Stimulated activated CD4-positive, alpha-beta T cell treated with anti-CD3 and anti-CD28 coated beads, Interleukin-2, amount 100 ng/mL, for 24 hours (primary cell): ENCODE data around the gene HOXA5.

Experiments
- DNase-seq, 2 donors: peaks; one replicate each; pipeline ENCODE4 v3.0.0-alpha.2; 2020

Gene HOXA5

DNA sequence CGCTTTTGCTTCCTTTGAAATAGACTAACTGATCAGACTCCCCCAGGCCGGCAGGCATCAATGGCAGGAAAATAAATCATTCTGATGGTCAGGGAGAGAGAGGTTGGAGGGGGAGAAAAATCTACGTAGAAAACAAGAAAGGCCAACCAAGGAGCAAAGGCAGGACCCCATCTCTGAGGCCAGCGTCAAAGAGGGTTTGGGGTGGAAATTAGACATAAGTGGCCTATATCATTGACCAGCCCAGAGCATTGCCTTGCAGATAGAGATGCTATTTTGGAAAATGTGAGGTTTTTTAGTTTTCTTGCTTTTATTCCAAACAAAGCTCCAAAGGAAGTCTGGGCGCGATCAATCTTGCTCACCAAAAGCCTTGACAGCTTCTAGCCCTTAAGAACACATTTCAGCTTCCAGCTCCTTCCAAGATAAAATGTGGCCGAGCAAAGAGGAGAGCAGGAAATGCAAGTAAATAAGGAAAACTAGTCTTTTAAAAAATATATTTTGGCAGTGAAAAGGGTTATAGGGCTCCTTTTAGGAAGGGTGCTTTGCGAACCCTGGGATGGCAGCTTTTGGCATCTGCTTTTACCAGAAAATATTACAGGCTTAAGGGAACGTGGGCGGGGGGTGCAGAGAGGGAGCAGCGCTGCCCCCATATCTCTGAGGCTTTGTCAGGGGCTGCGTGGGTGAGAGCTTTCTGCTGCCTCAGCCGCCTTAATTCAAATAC, 39.0 kb downstream of the HOXA5 start:
- no peak for DNase-seq

DNA sequence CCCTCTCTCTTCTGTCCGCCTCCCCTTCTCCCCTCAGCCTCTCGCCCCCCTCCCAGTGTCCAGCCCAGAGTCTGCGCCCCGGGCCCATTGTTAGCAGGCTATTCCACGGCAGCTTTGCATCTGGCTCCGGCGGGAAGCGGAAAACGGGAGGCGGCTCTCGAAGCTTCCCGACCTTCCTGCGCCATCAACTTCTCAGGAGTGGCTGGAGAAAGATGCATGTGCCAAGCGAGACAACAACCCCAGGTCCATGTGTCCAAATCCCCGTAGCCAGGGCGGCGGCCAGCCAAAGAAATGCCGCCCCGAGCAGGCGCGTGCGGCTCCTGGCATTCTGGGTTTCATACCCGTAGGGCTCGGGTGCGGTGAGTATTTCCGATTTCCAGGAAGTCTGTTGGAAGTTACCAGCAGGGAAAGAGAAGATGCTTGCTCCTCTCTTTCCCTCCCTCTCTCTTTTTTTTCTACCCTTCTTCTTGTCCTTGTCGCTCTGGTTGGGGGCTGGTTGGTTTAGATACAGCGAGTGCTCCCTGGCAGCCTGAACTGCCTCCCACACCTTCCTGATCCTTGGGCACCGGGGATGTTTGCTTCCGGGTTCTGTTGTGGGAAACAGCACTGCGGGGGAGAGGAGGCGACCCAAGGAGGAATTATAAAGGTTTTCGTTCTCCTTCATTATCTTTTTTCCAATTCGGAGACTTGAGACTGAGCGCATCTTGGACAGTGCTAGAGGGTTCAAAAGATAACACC, 39.8 kb downstream of the HOXA5 start:
- DNase-seq = no peak

- DNase-seq = no peak
Observed at GRCh38 chr7:27102581-27103442, 40.7 kb downstream of the HOXA5 start, which contains the start of gene HOXA2. Gene HOXA2 (minus strand): TSS chr7:27102683. CDS start chr7:27102500, 183 bp downstream.

DNA sequence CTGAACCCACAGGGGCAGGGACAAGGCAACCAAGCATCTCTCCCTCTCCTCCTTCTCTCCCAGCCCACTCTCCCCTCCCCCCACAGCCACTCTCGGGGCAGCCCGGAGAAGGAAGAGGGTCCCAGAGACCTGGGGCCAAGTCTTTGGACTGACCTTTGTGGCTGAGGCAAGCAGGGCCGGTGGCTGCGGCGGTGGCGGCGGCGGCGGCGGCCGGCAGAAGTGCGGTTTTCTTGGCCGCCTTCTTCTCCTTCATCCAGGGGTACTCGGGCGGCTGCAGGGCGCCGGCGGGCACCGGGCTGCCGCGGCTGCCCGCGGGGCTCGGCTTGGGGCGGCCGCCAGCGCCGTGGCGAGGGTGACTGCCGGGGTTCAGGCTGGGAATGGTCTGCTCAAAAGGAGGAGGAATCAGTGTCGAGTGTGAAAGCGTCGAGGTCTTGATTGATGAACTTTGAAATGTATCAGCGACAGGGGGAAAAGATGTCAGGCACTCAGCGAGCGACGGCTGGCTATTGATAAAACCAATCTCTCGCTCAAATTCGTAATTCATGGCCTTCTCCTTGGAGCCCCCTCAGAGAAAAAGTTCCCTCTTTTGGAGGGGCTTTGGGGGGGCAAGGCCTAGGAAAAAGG, 41.4 kb downstream of the HOXA5 start:
- no peak for DNase-seq

DNA sequence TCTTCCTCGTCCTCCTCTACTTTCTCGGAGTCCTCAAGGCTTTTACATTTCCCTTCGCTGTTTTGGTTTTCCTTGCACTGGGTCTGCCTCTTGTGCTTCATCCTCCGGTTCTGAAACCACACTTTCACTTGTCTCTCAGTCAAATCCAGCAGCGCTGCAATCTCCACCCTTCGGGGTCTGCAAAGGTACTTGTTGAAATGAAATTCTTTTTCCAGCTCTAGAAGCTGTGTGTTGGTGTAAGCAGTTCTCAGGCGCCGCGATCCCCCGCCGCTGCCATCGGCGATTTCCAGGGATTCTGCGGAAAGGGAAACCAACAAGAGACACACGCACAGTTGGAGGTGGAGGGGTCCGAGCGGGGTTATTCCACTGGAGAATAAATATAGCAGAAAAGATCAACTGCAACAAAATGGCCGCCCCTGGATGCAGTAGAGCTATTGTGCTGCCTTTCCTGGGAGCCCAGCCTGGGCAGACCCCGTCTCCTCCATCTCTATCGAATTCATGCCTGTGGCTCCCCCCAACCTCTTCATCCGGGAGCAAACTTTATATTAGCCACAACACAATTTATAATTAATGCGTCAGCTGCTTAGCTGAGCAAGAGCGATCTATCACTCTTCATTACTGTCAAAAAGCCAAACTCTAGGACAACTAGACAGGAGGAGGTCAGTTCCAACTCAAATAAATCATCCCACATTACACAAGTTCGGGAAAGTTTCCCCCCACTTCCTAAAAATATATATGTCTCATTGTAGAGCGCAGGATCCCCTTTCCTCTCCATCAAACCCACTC, 42.1 kb downstream of the HOXA5 start:
- no peak for DNase-seq

GRCh38 chr7:27100694-27101170, 42.7 kb downstream of the HOXA5 start:
- DNase-seq = no peak

- no peak for DNase-seq
Observed at GRCh38 chr7:27099453-27100370, 43.8 kb downstream of the HOXA5 start.

- no peak for DNase-seq
Observed at GRCh38 chr7:27098578-27099451, 44.7 kb downstream of the HOXA5 start.

GRCh38 chr7:27097686-27098577, 45.5 kb downstream of the HOXA5 start:
- DNase-seq = no peak

GRCh38 chr7:27096768-27097514, 46.5 kb downstream of the HOXA5 start:
- DNase-seq = no peak

DNA sequence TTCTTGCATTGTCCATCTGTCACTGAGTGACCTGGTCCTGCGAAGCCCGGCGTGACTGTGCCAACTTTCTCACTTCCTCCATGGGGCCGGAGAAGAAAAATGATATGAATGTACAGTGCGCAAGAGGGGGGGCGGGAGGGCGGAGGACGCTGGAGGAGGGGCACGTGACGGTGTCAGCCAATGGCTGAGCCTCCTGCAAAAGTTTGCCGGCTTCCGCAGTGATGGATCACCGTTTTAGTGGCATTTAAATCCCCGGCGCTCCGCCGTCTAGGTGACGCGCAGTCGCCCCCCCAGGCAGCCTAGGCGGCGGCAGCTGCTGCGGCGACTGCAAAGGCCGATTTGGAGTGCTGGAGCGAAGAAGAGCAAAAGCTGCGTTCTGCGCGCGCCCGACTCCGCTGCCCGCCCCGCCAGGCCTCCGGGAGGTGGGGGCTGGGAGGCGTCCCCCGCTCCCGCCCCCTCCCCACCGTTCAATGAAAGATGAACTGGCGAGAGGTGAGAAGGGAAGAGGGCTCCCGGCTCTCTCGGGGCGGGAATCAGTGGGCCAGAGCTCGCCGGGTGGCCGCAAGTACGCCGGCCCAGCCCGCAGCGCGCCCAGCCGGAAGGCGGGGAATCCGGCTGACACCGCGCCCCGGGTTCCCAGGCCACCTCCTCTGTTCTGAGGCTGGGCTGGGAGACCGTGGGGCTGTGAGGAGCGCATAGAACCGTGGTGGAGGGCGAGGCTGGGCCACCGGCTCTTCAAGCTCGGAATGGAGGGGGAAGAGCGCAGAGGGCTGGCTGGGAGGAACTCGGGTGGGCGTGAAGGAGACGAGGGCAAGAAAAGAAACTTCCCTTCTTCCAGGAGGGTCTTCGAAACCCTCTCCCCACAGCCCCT, 47.3 kb downstream of the HOXA5 start, which contains the start of gene HOXA1:
HOXA1 (minus strand) TSS at position 104 of the 871 bp plus-strand sequence; CDS start at position 16, 88 bp downstream.
- peak; percentile 69 to 75 for DNase-seq

DNA sequence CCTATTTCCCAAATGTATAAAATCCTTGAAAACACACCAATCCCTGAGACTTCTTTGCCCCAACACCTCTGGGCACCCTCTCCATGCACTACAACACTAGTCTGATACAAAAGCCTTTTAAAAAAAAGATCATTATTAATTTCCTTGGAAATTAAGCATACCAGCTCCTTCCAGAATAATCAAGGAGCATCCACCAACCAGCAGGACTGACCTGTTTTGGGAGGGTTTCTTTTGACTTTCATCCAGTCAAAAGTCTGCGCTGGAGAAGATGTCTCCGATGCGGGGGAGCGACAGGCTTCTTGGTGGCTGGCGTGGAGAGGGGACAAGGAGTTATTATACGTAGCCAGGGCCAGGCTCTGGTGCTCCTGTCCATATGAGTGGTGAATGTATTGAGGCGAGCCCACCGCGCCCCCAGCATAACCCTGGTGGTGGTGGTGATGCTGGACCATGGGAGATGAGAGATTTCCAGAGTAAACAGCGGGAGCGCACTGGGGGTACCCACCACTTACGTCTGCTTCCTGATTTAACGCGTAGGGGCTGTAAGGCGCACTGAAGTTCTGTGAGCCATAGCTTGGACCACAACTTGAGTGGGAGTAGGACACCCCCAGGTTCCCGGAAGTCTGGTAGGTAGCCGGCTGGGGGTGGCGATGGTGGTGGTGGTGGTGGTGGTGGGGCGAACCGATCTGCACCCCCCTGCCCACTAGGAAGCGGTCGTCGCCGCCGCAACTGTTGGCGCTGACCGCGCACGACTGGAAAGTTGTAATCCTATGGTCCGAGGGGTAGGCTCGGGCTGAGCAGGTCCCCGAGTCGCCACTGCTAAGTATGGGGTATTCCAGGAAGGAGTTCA, 48.2 kb downstream of the HOXA5 start:
- DNase-seq = no peak

DNA sequence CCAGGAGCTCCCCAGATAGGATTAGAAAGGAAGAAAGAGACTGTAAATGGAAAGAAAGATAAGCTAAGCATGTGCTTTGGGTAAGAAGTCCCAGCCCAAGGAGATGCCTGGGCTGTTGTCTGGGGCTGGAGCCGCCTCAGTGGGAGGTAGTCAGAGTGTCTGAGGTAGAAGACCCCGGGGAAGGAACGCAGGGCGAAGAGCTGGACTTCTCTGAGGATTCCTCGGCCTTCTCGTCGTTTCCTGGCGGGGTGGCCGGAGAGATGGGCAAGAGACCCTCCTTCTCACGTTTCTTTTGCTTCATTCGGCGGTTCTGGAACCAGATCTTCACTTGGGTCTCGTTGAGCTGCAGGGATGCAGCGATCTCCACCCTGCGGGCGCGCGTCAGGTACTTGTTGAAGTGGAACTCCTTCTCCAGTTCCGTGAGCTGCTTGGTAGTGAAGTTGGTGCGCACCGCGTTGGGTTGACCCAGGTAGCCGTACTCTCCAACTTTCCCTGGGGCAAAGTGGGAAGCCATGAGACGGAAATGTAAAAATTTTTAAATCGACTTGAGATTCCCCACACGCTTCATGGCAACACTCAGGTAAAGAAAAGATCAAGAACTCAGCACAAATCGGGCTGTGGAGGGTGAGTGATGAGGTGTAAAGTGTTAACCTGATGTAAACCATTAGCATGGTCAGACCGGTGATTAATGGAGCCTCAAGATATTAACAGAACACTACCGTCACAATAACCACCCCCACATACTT, 49.0 kb downstream of the HOXA5 start:
- DNase-seq = no peak

GRCh38 chr7:27093184-27093895, 50.1 kb downstream of the HOXA5 start:
- no peak for DNase-seq

DNA sequence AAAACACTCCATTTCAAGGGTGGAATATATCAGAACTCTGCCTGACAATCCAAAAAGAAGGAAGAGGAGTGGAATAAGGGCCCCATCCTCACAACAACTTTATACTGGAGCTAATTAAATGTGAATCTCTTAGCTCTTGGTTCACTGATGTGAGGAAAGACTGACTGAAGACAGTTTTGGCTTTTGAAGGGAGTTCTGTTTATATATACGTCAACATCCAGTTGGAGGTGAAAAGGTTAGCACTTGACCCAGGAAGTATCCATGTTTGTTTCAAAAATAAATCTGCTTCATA, 50.7 kb downstream of the HOXA5 start:
- no peak for DNase-seq
